Left cardiac atrium (tissue), 4 donors: ENCODE results near the gene COL3A1. TPM values are rescaled to one million over a fixed set of nuclear protein-coding genes. Genes with fewer than 3 reads are reported as not detected.

ENCODE experiments used
- ATAC-seq, 2 donors: fragments of 200-7000 bp; cut with Tn5 transposase; one replicate each; pipeline ENCODE4 v1.9.1; 2020; ENCODE audit warnings: mild to moderate bottlenecking in 2 of 2, moderate library complexity in 2 of 2
- DNase-seq: peaks from one replicate; pipeline ENCODE4 v3.0.0-alpha.2; 2020
- intact Hi-C, 2 donors: fragments of 100-400 bp; cut with DNase I; formaldehyde crosslinking; loops; one replicate each; pipeline versions ENCODE4 v1.14.1 to v1.15.1; 2022 to 2023
- total RNA-seq, 2 donors: library from RNA; stranded (reverse); fragmentation: NEBNext Ultra II Directional; extraction: Animal tissue kit (Norgen Biotek cat#: 25700); gene quantifications; one replicate each; pipeline ENCODE4 v1.2.1, GENCODE V29; 2021
- donor health status: DM: no; HTN: yes; CAD: no.
- donor health status: DM: no; HTN: yes; CAD: no; lungs with severe emphysema.
- donor health status: DM: yes; HTN: yes; CAD: no.
- donor health status: Dilated cardiomyopathy.

COL3A1 gene
- total RNA-seq, 2 donors from 2014 or later = 202 to 305 TPM

- DNase-seq (no peak), ATAC-seq (no peak)
- intact Hi-C loops = no loop called here
Measured at GRCh38 chr2:189010536-189010935, 36.4 kb downstream of the COL3A1 start.

- ATAC-seq (no peak), DNase-seq (no peak)
- intact Hi-C loops = no loop called here
Measured at GRCh38 chr2:189012351-189012750, 38.2 kb downstream of the COL3A1 start.

- DNase-seq = no peak
- intact Hi-C loops = no loop called here
- no peak for ATAC-seq
Measured at GRCh38 chr2:189013031-189013430, 38.9 kb downstream of the COL3A1 start.

- ATAC-seq = peak in 1 of 2 donors; percentile 4
- no peak for DNase-seq
- intact Hi-C loops = no loop called here
Measured at GRCh38 chr2:189013671-189014448, 39.7 kb downstream of the COL3A1 start.

GRCh38 chr2:189014449-189015138 is 40.4 kb downstream of the COL3A1 start:
- no peak for DNase-seq
- ATAC-seq = peak in 1 of 2 donors; percentile 13
- intact Hi-C loops = no loop called here

GRCh38 chr2:189015359-189015758 is 41.2 kb downstream of the COL3A1 start:
- no peak for ATAC-seq
- no peak for DNase-seq
- intact Hi-C loops = no loop called here

GRCh38 chr2:189016311-189016861 is 42.2 kb downstream of the COL3A1 start:
- no peak for ATAC-seq
- no peak for DNase-seq
- intact Hi-C loops = no loop called here

GRCh38 chr2:189018631-189019030 is 44.5 kb downstream of the COL3A1 start:
- DNase-seq (no peak), ATAC-seq (no peak)
- intact Hi-C loops = no loop called here

DNA sequence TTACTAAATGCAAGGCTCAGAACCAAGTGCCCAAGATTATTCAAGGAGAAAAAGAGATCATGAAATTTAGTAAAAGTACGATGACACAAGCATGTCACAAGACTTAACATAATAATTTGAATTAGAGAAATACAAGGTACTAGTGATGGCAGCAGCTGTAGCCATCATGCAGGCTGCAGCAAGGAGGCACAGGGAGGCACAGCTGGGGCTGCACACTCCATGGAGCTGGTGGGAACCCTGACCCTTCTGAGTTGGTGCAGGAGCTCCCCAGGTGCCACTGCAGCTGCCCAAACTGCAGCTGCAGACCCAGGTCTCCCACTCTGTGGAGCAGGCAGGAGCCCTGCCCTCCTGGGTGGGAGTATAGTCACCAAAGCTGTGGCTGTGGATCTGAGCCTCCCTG is 46.0 kb downstream of the COL3A1 start:
- DNase-seq (no peak), ATAC-seq (no peak)
- intact Hi-C loops = no loop called here

GRCh38 chr2:189022053-189022481 is 47.9 kb downstream of the COL3A1 start:
- DNase-seq (no peak), ATAC-seq (peak; percentile 78 to 84)
- intact Hi-C loops = no loop called here

DNA sequence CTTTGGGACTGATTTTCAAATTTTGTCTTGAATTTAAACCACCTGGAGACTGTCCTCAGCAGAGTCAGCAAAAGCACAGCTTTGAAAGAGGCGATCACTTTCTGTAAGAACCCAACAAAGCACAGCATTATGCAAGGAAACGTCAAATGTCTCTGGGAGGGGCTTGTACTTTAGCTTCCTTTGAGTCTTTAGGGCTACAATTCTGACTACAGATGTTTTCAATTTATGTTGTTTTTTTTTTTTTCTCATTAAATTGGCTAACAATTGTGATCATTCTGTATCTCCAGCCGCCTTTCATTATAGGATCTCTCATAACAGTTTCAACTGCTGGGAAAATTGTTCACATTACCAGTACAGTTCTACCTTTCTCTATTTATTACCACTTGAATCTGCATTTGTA is 48.3 kb downstream of the COL3A1 start:
- intact Hi-C loops = no loop called here
- ATAC-seq (peak; percentile 57 to 60), DNase-seq (no peak)

DNA sequence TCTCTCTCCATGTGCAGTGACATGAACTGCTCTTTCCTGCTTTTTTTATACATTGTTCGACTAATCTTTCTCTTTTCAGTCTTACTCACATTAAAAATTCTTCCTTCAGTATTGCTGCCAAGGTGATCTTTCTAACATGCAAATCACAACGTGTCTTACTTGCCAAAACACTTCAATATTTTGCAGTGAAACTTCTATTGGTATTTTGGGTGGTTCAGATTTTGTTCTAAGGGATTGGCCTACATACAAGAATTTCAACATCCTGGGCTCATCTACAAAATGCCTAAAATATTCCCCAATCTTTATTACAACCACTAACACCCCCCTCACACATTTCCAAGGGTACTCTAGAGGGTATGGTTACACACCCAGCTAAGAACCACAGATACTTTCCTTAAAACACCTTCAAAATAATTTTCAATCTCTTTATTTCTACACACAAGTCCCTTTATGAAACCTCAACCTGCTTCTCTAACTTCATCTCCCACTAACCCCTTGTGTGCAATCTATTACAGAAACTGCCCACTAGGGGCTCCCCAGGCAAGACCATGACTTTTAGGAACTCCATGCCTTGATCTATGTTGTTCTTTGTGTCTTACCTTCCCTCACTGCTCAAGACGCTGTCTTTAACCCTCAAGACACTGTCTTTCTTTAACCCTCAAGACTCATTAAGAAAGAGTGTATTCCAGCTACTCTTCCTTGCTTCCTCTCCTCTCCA is 50.9 kb downstream of the COL3A1 start:
- DNase-seq = no peak
- intact Hi-C loops = no loop called here
- ATAC-seq = peak; percentile 4 to 7

DNA sequence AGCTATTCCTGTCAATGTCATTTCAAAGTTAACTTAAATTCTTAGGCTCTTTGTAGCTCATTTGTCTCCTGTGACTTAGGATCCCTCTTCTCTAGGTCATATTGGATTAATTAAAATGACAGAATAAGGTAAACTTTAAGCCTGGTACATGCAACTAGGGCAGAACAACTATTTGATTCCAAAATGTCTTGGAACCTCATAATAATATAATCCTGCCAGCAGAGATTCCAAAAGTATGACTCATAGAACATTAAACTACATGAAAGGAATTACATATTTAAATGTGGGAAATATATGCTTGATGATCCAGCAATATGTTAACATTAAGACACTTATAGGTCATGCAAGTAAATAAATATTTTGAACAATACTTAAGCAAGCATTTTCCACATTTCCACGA is 63.3 kb downstream of the COL3A1 start:
- intact Hi-C loops = no loop called here
- ATAC-seq (no peak), DNase-seq (no peak)

DNA sequence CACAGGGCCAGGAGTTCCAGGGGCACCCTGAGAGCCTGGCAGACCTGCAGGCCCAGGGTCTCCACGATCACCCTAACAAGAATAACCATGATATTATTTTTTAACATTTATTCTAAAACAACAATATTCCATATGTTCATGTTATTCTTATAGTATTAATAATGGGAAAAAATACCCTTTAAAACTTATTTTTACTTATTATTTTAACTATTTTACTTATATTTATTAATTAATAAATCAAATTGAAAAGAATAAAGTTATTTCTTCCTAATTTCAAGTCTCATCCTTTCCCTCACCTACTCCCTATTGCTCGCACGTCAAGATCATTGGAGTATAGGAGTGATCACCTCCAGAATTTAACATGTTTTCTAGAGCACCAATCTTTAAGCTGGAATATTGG is 71.7 kb downstream of the COL3A1 start:
- ATAC-seq (no peak), DNase-seq (no peak)
- intact Hi-C loops = no loop called here

DNA sequence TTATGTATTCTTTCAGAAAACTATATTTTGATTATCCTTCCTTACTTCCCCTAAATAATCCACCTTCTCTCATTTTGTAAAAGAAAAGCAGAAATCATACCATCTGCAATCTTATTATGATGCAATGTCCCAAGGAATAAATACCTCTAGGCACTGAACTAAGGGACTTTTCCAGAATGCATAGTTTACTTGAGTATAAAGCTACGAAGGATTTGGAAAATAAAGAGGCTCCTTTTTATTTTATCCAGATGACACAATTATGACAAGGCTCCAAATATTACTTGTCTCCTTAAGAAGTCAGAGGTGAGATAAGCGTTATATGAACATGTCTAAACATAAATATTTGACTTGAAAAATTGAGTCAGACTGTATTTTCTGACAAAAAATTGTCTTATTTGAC is 72.1 kb downstream of the COL3A1 start:
- intact Hi-C loops = no loop called here

DNA sequence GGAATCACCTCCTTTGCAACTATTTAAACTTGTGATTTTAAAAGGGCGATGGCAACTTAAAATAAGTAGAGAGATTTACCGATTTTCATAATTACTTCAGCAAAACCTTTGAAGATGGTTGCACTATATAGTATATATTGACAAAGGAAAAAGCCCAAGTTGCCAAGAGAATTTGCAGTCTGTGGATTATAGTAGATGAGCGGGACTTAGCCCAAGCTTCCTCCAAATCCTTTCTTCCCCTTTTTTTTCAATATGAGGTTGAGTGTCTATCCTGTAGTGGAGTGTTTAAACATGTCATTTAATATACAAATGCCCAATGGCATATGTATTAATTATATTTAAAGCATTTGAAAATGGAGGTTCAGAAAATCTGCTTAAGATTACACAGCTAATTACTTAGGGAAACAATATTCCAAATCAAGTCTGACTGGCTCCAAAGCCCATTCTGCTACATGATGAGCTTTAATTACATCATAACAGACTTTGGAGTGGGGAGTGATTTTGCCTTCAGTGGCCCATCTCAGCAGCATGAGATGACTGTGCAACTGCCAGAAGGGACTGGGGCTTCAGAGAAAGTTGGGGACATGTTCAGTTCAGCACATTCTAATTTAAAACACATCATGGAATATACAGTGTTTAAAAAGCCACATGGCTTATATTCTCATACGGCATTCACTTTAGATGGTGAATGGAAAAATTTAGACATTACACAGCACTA is 73.2 kb downstream of the COL3A1 start:
- no peak for ATAC-seq
- intact Hi-C loops = no loop called here

More for the DNA sequence above, 72.1 kb downstream of the COL3A1 start:
- DNase-seq (no peak), ATAC-seq (no peak)

GRCh38 chr2:189048189-189048588 is 74.0 kb downstream of the COL3A1 start:
- intact Hi-C loops = no loop called here
- no peak for ATAC-seq

More for the DNA sequence above, 73.2 kb downstream of the COL3A1 start:
- DNase-seq = no peak

DNA sequence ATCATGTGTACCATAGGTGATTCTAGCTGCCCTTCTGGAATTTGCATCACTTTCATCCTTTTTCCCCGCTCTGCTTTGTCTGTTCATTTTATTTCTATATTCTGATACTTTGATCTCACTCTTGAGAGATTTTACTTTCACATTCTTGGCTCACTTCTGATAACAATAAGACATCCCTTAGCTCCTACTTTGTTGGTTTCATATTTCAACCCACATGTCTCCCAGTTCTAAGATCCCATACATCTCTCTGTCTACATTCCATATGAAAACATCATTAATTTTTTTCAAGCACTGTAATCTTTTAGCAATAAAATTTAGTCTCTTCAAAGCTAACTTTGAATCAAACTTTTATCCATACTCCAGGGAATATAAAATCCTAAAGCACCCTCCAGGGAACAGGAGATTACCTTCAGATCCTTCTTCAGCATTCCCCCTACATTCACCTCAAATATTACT is 75.6 kb downstream of the COL3A1 start:
- no peak for ATAC-seq
- intact Hi-C loops = no loop called here
- no peak for DNase-seq

More at GRCh38 chr2:189048189-189048588, 74.0 kb downstream of the COL3A1 start:
- no peak for DNase-seq

- intact Hi-C loops = no loop called here
- no peak for ATAC-seq
- no peak for DNase-seq
Measured at GRCh38 chr2:189050165-189050712, 76.1 kb downstream of the COL3A1 start.
